Stimulated activated CD8-positive, alpha-beta memory T cell treated with anti-CD3 and anti-CD28 coated beads, Interleukin-4, amount 100 ng/mL, for 4 hours (primary cell): Measurements from ENCODE around the gene DNAI4.
"Not testable (repeated sequence)": the region's sequence is repeated elsewhere in the genome, so short reads cannot be mapped to it uniquely, and the experiment has no call there.

Source experiments
- DNase-seq, 2 donors: peaks; one replicate each; pipeline ENCODE4 v3.0.0-alpha.2; 2020; ENCODE audit warnings: low read depth in 2 of 2, low spot score in 1 of 2

The DNAI4 gene

GRCh38 chr1:66848193-66848592 lies 76.5 kb downstream of the DNAI4 start:
- no peak for DNase-seq

DNA sequence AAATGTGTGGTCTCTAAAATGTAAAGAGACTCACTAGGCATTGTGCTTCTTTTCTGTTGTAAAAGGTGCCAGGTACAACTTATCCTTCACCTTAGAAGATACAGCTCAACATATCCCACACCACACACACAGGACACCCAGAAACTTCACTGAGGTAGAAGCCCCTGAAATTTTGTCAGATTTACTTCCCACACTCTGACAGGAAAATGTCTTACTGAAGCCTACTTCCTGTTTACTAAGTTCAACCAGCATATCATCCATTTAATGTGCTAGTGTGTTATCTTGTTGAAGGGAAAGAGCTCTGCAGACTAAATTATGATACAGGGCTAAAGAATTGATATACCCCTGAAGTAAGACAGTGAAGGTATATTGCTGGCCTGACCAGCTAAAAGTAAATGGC lies 83.7 kb downstream of the DNAI4 start:
- DNase-seq: no peak

- DNase-seq: no peak
Observed at GRCh38 chr1:66834926-66835325, 89.7 kb downstream of the DNAI4 start.

DNA sequence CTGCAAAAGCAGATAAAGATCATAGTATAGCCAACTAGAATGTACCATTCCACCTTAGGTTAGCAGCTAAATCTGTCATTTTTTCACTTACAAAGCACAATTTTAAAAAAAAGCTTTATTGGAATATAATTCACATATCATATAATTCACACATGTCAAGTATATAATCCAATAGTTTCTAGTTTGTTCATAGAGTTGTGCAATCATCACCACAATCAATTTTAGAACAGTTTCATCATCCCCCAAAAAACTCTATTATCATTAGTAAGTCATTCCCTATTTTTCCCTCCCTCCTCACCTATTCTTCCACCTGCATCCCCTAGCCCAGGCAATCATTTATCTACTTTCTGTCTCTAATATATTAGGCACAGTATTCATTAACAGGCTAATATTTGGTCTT lies 91.5 kb downstream of the DNAI4 start:
- DNase-seq: no peak

GRCh38 chr1:66831529-66832239 lies 93.0 kb downstream of the DNAI4 start:
- no peak for DNase-seq

- DNase-seq: no peak
Observed at GRCh38 chr1:66824771-66825170, 99.9 kb downstream of the DNAI4 start.

- no peak for DNase-seq
Observed at GRCh38 chr1:66809736-66810326, 114.8 kb downstream of the DNAI4 start.

- no peak for DNase-seq
Observed at GRCh38 chr1:66809245-66809644, 115.4 kb downstream of the DNAI4 start.

GRCh38 chr1:66795839-66796238 lies 128.8 kb downstream of the DNAI4 start:
- DNase-seq: not testable (repeated sequence)

DNA sequence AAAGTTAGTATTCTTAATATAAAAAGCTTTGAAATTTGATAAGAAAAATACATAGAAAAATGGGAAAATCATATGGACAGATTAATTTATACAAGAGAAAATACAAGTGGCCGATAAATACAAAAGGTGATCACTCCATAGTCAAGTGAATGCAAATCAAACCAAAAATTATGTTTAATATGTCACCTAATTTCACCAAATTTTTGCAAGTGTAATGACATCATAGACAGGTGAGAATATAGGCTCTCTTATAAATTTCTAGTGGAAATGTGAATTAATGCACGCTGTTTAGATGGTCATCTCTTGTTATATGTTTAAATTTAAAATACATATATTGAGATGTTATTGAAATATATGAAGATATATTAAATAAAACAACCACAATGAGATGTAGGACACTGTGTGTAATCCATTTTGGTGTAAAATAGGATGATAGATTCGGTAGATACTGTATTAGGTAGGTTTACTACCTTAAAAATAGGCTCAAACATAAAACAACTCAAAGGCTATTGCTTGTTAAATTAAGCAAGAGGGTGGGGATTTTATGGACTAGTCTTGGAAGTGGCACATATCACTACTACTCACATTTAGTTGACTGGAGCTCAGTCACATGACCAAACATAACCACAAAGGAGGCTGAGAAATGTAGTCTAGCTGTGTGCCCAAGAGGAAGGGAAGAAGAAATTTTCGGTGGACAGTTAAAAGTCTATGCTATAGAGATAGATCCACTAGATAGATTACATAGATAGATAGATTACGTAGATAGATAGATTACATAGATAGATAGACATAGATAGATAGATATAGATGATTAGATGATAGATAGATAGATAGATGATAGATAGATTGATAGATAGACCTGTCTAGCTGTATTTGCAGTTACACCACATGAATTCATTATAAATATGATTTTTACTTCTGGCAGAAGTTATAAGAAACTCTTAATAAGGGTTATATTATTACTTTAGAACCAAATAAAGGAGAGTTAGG lies 132.7 kb downstream of the DNAI4 start:
- no peak for DNase-seq

- peak; percentile 28 to 30 for DNase-seq
Observed at GRCh38 chr1:66788231-66788939, 136.3 kb downstream of the DNAI4 start.

GRCh38 chr1:66787641-66788040 lies 137.0 kb downstream of the DNAI4 start:
- DNase-seq: no peak

GRCh38 chr1:66785800-66786199 lies 138.9 kb downstream of the DNAI4 start:
- DNase-seq: not testable (repeated sequence)

DNA sequence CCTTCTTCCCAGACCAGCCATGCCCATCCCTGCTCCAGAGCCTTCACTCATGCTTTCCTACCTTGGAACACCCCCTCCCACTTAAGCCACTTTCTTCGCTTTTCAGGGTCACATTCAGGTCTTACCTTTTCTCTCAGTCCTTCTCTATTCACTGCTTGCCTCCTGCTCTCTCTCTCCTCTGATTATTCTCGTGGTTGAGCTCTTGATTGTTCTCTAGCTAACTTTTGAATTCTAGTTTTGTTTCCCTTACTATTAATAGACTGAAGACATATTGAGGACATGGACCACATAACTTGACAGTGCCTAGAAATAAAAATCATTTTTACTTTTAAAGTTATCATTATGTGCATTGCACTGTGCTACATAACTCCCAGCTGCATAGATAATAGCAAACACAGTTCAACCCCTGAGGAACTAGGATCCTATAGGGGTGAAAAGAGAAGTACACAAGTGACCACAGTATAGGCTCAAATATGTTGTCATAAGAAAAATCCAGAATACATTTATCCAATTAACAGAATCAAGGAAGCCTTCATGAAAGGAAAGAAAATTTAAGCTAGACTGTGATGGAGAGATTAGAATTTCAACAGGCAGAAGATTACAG lies 145.1 kb downstream of the DNAI4 start:
- no peak for DNase-seq

DNA sequence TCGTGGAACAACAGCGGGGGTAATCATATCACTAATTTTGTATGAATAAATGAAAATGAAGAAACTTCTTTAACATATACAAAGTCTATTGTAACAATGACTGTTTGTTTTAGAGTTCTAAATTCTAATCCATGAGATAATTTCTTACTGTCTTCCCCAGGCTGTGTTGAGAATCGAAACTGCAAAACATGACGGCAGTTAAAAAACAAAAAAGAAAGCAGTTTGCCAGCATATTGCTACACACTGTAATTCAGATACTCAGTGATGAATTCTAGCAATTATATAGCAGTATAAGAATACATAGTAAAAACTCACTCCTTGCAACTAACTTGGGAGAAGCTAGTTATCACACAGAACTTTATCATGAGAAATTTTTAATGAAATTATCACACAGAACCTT lies 145.7 kb downstream of the DNAI4 start:
- DNase-seq: no peak

GRCh38 chr1:66778266-66778665 lies 146.4 kb downstream of the DNAI4 start:
- no peak for DNase-seq

GRCh38 chr1:66777831-66778230 lies 146.8 kb downstream of the DNAI4 start:
- DNase-seq: no peak

DNA sequence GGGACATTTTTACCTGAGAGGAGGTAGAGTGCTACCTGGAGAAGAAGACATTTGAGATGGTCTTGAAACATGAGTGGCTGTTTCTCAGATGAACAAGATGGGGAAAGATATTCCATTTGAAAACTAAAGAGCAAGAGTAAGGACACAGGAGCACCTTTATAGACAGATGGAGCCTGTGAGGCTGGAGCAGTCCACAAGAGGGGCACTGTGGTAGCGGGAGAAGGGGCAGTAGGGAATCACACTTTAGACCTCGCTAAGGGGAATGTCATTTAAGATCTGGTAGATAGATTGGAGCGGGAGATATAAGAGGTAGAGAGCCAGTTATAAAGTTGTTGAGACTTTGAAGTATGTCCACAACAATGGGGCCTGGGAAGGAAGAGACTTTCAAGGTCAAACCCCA lies 149.0 kb downstream of the DNAI4 start:
- no peak for DNase-seq

DNA sequence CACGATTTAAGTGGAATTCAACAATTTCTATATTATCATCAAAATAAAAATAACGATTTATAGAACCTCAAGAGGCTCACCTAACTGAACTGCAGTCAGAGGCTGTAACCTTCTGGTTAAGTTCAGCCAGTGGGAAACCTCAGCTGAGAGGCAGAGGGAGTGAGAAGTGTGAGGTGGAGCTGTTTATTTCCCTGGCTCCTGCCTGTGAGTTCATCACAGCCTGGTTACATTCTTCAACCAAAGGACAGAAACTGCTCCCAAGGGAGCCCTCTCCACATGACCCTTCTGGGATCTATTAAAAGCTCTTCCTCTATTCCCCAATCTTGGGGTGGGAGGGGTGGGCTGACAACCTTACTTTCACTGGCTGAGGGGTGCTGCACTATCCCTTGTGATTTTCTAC lies 150.2 kb downstream of the DNAI4 start:
- no peak for DNase-seq

GRCh38 chr1:66773227-66773626 lies 151.4 kb downstream of the DNAI4 start:
- no peak for DNase-seq

DNA sequence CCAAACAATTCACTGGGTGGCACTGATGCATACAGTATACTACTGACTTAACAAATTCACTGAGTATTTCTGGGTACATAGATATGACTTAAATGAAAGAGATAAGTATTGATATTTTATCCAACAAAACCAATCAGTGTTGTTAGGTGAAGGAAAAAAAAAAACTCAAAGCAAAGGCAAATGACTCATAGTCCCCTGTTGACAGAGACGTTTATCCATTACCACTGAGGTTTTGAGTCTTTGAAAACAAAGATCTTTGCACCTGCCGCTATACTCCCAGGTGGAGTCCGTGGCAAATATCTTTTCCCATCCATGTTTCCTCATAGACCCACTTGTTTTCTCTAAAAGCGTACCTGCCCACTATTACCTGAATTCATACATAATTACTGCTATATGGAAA lies 154.0 kb downstream of the DNAI4 start:
- no peak for DNase-seq
